Activated T-cell treated with anti-CD3 and anti-CD28 coated beads, Interleukin-2, amount 50 U/mL, for 1 hour (primary cell): Measurements from ENCODE around the gene ZDHHC11.
"Not testable (repeated sequence)": the region's sequence is repeated elsewhere in the genome, so short reads cannot be mapped to it uniquely, and the experiment has no call there.

Experiments
- DNase-seq: peaks from one replicate; pipeline ENCODE4 v3.0.0-alpha.2; 2020

ZDHHC11 gene

DNA sequence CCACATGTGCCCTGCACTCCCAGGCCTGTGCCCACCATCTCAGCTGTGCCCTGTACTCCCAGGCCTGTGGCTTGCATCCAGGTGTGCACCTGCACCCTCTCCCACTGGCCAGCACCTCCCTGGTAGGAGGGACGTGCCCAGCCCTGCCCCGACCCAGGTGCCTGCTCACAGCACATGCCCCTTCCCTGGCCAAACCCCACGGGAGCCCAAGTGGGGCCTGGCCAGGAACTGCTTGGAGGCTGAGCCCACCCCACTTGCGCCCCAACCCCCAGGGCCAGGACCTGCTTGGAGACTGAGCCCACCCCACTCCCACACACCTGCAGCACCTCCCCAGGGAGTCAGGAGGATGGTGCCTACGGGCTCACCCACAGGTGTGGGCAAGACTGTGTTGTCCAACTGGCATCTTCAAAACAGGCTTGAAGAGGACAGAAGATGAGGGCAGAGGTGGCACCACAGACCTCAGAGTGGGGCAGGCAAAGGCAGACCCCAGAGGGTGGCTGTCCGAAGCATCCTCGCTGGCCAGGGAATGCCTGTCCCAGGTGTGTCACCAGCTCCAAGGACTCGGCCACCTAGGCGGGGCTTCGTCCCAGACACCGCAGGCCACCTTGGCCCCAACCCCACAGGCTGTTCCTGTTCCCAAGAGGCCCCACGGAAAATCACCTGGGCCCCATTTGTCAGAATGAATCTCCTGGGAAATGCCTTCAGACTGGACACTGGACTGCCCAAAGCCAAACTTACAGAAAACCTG, 77.1 kb downstream of the ZDHHC11 start:
- no peak for DNase-seq

DNA sequence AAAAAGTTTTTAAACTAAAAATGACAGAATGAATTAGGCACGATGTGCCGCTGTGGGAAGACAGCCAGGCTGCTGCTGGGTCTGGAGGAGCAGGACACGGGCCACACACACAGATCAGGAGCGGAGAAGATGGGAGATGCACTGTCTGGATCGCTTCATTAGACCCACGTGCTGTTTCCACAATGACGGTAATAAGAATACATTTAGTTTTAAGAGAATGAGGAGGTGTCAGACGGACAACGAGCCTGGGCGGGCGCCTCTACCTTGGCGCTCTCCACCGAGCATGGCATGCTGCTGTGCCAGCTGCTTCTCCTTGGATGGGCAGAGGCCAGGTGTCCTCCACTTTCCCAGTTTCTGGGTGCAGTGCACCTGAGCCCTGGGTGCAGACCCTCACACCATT, 77.9 kb downstream of the ZDHHC11 start:
- DNase-seq = not testable (repeated sequence)

- not testable (repeated sequence) for DNase-seq
Observed at GRCh38 chr5:772547-772890, 78.3 kb downstream of the ZDHHC11 start.

DNA sequence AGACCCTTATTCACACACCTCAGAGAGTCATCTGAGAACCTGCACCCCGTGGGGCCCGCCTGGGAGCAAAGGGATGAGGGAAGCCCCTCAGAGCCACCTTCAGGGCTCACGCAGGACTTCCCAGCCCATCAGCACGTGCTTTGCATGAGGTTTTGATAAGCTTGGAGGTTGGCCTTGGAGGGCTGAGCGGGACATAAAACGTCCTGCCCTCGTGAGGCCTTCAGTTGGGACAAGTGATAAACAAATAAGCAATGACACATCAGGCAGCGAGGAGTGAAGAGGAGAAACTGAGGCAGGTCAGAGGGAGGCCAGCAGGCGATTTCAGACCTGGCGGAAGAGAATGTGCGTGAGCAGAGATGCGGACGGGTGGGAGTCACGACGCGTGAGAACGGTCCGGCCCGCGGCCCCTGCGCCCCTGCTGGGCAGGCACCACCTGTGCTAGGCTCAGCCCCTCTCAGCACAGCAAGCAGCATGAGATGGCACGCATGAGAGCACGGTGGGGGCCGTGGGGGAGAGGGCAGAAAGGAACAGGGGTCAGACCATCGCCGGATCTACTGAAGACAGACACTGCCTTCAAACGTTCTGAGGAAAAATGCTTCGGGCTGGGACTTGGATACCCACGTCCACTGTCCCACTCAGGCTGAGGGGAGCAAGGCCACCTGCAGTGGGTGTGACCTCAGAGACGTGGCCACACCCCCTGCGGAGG, 78.8 kb downstream of the ZDHHC11 start:
- not testable (repeated sequence) for DNase-seq

GRCh38 chr5:771087-771781, 79.6 kb downstream of the ZDHHC11 start:
- DNase-seq = not testable (repeated sequence)

DNA sequence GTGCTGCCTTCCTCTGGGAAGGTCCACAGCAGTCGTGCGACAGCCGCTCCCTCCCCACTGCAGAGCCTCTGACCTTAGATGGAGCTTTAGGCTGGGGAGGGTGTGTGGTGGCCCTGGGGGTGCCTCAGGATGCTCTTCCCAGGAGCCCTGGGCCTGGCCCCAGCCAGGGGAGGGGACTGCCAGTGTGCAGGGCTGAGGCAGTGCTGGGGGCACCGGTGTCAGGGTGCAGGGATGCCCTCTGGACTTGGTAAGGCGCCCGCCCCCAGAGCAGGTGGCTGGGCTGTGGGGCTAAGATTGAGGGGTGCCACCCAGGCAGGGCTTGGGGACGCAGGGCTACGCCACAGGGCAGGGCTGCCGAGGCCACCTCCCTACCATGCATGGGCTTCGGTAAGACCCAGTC, 80.2 kb downstream of the ZDHHC11 start:
- DNase-seq = peak; percentile 18

GRCh38 chr5:769485-770145, 81.2 kb downstream of the ZDHHC11 start:
- DNase-seq = peak; percentile 15

- peak; percentile 18 for DNase-seq
Observed at GRCh38 chr5:766666-767431, 83.9 kb downstream of the ZDHHC11 start.

GRCh38 chr5:765948-766631, 84.7 kb downstream of the ZDHHC11 start:
- DNase-seq = peak; percentile 18

GRCh38 chr5:763998-764781, 86.6 kb downstream of the ZDHHC11 start:
- DNase-seq = peak; percentile 20

- peak; percentile 12 for DNase-seq
Observed at GRCh38 chr5:763397-763796, 87.4 kb downstream of the ZDHHC11 start.

GRCh38 chr5:762996-763395, 87.8 kb downstream of the ZDHHC11 start:
- DNase-seq = not testable (repeated sequence)

DNA sequence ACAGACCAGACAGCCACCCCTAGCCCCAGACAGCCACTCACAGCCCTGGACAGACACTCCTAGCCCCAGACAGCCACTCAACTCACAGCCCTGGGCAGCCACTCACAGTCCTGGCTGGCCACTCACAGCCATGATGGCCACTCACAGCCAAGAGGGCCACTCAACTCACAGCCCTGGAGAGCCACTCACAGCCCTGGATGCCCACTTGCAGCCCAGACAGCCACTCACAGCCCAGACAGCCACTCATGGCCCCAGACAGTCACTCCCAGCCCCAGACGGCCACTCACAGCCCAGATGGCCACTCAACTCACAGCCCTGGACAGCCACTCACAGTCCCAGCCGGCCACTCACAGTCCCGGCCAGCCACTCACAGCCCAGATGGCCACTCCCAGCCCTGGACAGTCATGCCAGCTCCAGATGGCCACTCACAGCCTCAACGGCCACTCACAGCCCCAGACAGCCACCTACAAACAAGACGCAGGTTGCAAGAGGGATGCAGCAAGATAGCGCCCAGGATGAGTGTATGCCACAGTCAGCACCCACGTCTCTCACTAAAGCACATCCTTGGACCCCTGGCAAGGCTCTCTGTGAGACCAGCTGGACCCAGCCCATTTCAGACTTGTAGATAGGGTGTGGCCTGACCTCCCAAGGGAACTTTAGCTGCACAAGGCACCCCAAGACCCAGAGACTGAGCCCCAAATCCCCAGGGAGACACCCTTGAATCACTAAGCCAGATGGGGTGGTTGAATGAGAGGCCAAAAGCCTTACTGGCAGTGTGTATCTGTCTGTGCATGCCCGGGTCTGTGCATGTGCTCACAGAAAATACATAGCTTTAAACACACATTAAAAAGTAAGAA, 88.7 kb downstream of the ZDHHC11 start:
- peak; percentile 20 for DNase-seq

DNA sequence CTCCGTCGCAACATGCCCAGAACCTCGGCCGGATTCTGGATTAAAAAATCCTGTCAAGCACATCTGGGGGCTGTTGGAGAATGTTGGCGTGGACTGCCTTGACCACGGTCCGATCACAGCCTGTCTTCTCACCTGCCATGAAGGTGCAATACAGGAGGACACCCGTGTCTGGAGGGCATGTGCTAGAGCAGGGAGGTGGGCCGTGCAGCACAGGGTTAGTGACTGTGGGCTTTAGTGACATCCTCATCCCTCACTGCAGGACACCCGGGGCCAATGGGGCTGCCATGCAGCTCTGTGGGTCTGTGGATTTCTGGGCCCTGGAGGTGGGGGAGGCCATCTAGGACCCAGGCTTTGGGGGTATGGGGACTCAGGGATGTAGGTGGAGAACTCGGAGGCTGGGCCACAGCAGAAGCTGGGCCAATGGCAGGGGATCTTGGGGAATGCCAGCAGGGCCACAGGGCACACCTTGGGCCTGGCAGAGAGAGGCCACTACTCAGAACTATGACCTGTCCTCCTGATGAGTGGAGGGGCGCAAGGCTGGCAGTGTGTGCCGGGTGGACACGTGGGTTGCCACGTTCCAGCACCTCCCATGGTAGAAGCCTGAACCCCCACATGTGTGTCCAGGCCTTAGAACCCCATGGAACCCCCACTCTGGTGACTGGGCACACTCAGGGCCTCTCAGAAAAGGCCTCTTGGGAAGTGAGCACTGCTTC, 89.6 kb downstream of the ZDHHC11 start:
- no peak for DNase-seq

DNA sequence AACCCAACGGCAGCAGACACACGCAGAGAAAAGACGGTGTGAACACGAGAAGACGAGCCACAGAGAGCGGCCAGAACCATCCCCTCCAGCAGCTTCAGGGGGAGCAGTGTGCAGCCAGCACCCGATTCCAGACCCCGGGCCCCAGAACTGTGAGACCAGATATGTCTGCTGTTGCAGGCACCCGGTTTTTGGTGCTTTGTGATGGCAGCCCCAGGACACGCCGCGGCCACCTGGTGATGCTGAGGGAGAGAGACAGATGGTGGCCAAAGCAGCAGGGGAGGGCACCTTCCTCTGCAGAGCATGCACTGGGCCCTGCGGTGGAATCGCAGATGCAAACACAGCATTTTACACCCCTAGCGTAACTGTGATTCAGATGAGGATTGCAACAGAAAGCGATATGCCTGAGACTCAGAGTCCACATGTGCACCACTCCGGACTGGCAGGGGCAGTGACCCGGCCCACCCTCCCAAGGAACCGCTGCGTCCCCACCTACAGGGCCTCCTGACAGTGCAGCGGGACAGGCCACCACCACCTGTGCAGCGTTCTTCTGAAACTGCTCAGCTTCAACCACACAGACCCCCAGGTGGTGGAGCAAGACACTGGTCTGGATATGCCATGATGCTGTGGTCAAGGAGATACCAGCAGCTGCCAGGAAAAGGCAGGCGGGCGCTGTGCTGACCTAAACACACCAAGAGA, 90.3 kb downstream of the ZDHHC11 start:
- peak; percentile 19 for DNase-seq

GRCh38 chr5:759781-760362, 90.9 kb downstream of the ZDHHC11 start:
- peak; percentile 21 for DNase-seq

- DNase-seq = peak; percentile 65
Observed at GRCh38 chr5:759111-759751, 91.6 kb downstream of the ZDHHC11 start.

DNA sequence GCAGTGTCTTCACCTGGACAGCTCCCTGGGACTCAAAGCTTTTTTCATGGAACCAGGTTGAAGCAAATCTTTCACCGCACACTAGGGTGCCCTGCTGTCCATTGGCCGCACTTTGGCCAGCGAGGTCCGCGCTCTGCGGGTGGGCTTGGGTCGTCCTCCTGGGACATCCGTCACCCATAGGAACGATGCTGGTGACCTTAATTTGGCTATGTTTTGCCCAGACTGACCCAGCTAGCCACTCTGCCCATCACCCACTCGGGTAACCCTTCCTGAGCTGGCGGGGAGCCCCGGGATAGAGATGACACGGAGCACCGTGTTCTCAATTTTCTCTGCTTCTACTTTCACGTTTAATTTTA, 92.1 kb downstream of the ZDHHC11 start:
- peak; percentile 21 for DNase-seq
